GM18873 (cell line): ENCODE data around the gene INAFM2.

ENCODE experiments used
- ATAC-seq: cut with Tn5 transposase; IDR thresholded peaks from one replicate; pipeline ENCODE4 v1.9.1; 2021; ENCODE audit warnings: mild to moderate bottlenecking, moderate library complexity, moderate number of reproducible peaks; ENCODE audit not compliant: unreplicated experiment, low FRiP score

The INAFM2 gene

GRCh38 chr15:40339621-40339945 is 16.1 kb downstream of the INAFM2 start:
- no peak for ATAC-seq

DNA sequence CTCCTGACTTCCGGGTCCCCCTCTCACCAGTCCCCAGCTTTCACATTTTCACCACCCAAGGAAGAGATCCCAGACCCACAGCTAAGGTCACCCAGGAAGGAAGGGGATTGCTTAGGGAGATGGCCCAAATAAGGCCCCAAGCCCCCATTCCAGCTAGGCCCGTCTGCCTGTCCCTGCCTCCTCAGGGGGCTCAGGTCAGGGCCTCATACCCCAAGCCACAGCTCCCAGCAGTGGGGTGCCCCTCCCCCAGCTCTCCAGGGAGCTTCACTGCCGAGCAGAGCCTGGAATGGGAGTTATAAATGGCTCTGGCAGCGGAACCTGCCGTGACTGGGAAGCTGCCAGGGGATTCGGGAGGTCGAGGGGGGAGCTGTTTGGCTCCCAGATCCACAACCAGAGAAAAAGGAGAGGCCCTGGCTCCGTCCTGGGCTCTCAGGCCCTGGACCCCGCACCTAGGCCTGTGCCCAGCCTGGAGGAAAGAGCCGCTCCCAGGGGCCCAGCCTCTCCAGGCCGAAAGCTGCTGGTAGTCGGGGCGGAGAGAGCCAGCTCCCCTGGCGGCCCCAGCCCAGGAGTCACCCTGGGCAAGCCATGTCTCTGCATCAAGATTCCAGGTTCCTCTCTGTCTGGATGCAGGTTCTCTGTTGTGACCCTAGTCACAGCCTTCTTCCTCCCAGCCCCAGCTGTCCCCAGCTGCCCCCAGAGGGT is 16.7 kb downstream of the INAFM2 start:
- ATAC-seq = no peak

DNA sequence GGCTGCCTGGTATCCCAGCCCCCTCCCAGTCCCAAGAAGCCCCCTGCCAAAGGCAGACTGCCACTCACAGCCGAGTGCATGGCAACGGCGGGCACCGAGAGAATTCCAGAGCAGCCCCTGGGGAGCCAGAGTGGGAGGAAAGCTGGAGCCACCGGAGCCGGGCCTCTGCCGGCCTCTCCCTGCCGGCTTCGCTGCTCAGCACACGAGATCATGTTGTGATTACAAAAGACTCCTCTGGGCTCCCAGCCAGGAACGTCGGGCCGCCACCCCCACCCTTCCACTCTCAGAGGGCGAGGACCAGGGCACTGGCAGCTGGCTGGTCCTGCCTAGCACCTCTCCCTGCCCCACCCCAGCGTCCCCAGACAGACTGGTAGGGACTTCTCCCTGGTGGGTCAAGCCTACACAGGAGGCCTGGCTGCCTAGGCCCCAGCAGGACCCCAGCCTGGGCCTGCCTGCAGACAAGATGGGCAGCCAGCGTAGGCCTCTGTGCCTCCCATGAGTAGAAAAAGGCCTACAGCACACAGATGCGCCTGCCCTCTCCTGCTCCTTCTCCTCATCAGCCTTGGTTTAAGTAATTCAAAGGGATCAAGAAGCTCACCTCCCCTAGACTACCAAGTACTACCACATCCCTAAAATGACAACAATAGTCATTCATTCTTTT is 17.4 kb downstream of the INAFM2 start, which contains the start of gene CCDC9B:
Gene CCDC9B (minus strand): TSS at position 200 of the 661 bp plus-strand sequence. CDS start 120 bp downstream, at position 80.
- no peak for ATAC-seq

DNA sequence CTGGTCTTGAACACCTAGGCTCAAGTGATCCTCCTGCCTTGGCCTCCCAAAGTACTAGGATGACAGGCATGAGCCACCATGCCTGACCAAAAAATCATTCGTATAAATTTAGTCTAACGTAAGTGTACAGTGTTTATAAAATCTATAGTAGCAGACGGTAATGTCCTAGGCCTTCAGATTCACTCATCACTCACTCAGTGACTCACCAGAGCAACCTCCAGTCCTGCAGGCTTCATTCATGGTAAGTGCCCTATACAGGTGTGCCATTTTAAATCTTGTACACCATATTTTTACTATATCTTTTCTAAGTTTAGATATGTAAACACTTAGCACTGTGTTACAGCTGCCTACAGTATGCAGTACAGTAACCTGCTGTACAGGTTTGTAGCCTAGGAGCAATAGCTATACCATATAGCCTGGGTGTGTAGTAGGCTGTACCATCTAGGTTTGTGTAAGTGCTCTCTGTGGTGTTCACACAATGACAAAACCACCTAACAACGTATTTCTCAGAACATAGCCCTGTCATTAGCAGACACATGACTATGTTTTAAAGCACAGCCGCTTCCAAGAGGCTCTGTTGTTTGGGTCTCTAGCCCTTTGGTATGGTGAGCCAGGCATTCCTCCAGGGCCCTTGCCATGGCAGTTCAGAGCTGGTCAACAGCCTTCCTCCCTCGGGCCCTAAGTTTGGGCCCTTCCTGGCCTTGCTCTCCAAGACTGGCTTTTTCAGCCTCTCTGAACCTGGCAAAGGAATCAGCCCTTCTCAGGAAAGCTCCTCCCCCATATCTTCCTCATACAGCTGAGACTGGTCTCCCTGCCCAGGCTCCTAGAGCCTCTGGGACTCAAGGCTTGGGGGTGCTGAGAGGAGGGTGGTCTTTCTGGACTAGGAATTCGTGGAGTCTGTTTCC is 19.2 kb downstream of the INAFM2 start:
- no peak for ATAC-seq

DNA sequence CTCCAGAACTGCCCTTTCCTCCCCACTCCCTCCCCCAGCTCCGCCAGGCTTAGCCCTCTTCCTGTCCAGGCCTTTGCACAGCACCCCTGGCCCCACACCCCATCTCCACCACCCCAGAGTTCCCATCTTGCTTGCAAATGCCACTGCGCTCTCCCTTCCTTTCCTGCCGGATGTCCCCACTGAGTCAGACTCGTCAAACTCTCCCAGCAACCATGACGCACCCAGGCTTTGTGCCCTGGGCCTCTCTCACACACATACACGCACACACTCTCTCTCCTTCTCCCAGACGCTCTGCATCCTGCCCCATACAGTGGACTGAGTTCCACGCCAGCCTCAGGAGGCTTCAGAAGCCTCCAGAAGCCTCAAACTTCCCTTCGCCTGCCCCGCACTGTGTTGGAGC is 20.0 kb downstream of the INAFM2 start:
- no peak for ATAC-seq

DNA sequence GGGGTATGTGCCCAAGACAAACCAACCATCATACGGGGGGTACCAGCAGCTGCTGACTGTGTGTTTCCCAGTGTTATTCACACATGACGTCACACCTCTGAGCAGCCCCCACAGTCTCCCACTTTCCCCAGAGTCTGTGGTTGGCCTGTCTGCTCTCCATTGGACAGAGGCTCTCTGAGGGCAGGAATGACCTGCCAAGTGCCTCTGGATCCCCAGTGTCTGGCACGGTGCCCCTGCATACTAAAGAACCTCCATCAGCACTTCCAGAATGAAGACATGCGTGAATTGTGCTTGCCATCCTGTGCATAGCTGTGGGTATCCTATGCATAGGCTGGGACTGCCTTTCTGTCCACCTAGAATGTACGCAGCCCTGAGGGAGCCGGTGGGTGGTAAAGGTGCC is 20.7 kb downstream of the INAFM2 start:
- no peak for ATAC-seq

DNA sequence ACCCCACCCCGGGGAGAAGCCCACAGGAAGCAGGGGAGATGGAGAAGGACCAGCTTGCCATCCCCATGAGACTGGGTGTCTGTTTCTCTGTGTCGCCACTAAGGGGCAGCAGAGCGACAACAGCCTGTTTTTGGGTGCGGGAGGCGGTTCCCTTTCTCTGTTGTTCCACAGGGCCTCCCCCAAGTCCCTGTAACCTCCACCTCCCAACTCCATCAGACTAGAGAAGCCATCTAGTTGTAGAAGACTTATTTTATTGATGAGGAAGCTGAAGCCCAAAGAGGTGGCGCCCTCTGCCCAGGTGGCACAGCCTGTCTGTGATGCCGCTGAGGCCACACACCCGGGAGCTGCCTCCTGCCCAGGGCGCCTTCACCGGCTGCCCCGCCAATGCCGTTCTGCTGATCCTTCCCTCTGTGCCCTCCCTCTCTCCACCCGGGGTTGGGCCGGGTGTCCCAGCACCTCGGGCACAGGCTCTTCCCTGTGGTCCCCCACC is 21.2 kb downstream of the INAFM2 start:
- ATAC-seq = no peak

GRCh38 chr15:40345225-40345866 is 21.9 kb downstream of the INAFM2 start:
- no peak for ATAC-seq

- ATAC-seq = no peak
Observed at GRCh38 chr15:40345867-40346578, 22.5 kb downstream of the INAFM2 start.

- ATAC-seq = no peak
Observed at GRCh38 chr15:40346579-40347558, 23.4 kb downstream of the INAFM2 start.

DNA sequence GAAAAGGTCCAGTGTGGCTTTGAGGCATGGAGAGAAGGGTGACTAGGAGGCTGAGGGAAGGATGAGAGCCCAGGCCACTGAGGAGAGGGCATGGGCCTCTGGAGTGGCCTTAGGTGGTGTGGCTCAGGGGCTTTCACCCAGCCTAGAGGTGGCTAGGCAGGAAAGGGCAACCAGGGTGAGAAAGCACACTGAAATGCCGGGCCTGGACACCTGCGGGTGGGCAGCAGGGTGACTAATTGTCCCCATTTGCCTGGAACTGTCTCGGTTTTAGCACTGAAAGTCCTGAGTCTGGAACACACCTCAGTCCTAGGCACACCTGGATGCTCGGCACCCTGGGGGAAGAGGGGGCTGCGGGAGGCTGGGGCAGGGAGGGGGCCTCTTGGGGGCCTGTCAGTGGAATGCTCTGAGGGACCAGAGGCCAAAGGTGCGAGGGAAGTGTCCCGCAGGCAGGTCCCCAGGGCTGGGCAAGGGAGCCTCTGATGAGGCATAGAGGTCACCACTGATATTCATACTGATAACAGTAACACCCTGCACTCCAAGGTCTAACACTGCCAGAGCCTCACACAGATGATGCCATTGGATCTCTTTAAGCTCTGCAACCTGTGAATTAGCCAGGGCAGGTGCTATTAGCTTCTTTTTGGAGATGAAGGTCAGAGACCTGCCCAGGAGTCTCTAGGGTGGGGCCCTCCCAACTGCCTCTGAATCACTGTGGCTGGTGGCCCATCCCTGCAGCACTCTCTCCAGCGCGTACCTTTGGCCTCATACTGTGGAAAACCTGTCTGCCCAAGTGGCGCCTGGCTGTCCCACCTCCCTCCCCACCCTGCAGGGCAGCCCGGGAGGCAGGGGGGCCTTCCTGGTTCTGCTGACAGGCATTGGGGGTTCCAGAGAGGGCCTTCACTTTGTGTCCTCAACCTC is 24.3 kb downstream of the INAFM2 start:
- no peak for ATAC-seq

DNA sequence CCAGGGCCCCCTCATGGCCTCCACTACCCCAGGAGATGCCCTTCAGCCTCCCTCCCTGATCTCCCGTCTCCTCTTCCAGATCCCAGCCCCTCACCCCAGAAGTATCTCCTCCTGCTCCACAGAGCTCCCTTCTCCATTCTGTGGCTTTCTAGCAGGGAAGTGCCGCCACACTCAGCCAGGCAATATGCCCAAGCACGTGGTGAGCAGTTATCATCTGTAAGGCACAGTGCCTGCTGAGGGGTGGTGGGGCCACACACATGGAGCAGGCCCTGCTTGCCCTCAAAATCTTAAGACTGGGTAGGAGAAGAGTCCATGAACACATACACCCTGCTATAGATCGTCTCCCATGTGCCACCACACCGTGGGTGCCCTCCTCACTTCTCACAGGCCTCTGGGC is 25.0 kb downstream of the INAFM2 start:
- no peak for ATAC-seq

- no peak for ATAC-seq
Observed at GRCh38 chr15:40349163-40349562, 25.7 kb downstream of the INAFM2 start.

GRCh38 chr15:40352281-40352901 is 28.9 kb downstream of the INAFM2 start:
- ATAC-seq = no peak

DNA sequence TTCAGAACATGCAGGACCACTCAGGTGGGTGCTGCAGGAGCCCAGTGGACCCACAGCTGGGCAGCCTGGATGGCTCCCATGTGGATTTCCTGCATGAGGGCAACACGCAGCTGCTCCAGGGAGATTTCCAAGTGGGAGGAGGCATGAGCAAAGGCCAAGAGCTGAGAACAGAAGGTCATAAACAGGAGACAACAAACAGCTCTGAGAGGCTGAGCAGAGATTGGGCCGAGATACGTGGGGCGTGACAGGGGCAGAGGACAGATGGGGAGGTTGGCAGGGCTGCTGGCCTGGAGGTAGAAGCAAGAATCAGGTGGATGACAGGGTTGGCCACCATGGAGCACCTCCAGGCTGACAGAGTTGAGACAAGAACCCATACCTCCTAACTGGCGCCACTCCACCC is 30.2 kb downstream of the INAFM2 start:
- ATAC-seq = no peak

GRCh38 chr15:40354408-40355171 is 31.1 kb downstream of the INAFM2 start:
- no peak for ATAC-seq
